GM18861 (cell line): Measurements from ENCODE around the gene NEURL4.

Source experiments
- ATAC-seq: cut with Tn5 transposase; IDR thresholded peaks from one replicate; pipeline ENCODE4 v1.9.1; 2021; ENCODE audit not compliant: unreplicated experiment

Gene NEURL4

DNA sequence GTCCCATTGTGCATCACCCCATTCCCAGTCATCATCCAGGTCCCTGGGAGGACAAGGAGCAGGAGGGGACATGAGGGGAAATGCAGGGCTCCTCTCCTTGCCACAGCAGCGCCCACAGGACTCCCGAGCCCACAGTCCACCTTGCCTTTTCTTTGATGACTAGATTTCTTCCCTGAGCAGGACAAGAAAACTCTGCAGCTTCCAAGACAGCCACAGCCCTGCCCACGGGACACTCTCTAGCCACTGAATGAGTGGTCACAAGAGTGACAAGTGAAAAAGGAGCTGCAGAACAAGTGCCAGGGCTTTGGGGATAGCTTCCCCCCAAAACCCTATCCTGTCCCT is 4.7 kb downstream of the NEURL4 start:
- no peak for ATAC-seq

- ATAC-seq = no peak
Observed at GRCh38 chr17:7323731-7324437, 5.3 kb downstream of the NEURL4 start.

- no peak for ATAC-seq
Observed at GRCh38 chr17:7322520-7323194, 6.5 kb downstream of the NEURL4 start.

- ATAC-seq = no peak
Observed at GRCh38 chr17:7321466-7321865, 7.7 kb downstream of the NEURL4 start.

GRCh38 chr17:7318121-7318860 is 10.8 kb downstream of the NEURL4 start:
- ATAC-seq = no peak

DNA sequence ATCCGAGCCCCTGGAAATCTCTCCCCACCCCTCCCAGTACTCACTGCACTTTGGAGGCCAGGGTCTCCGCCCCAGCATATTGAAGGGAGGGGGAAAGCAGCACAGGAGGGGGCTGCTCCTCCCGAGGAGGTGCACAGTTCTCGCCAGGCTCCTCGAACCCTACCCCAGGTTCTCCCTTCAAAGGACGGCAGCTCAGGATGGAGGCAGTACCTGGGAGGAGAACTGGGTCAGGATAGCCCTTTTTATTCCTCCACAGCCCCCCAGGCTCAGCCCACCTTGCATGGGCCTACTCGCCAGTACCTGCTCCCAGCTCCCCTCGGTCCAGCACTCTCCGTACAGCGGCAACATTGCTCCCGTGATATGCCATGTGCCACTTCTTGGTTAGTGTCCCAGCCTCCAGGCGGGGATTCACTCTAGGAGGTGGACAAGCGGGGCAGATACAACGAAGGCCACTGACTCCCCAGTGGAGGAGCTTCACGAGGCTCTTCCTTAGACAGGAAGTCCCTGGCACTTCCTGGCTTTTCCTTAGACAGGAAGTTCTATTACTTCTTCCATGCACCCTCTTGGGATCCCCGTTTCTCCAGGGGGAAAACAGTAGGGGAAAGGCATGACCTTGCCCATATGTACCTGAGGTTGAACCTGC is 11.9 kb downstream of the NEURL4 start:
- ATAC-seq = no peak

DNA sequence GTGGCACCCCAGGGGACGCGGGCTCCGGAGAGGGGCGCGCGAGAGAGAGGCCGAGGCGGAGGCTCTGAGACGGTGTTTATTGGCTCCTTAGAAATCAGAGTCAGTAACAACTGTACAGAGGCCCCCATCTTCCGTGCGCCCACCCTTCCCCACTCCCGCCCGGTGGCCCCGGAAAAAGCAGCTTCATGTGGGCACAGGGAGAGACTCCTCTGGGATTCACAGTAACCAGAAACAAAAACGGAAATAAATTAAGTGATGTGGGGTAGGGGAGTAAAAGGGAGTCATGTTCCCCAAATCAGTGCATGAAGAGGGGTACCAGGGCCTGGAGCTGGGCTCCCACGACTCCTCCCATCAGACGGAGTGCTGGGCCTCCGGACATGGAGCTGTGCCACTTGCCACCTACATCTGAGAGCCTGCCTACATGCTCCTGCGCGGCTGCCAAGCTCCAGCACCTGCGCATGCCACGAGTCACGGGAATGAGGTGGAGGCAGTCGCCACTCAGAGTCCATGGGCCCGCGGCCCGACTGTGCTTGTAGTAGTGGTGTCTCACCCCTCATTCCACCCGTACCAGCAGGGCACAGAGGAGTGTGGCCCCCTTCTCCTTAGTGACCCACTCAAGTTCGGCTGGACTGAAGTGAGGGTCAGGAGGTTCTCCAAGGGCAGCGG is 13.4 kb downstream of the NEURL4 start:
- no peak for ATAC-seq

DNA sequence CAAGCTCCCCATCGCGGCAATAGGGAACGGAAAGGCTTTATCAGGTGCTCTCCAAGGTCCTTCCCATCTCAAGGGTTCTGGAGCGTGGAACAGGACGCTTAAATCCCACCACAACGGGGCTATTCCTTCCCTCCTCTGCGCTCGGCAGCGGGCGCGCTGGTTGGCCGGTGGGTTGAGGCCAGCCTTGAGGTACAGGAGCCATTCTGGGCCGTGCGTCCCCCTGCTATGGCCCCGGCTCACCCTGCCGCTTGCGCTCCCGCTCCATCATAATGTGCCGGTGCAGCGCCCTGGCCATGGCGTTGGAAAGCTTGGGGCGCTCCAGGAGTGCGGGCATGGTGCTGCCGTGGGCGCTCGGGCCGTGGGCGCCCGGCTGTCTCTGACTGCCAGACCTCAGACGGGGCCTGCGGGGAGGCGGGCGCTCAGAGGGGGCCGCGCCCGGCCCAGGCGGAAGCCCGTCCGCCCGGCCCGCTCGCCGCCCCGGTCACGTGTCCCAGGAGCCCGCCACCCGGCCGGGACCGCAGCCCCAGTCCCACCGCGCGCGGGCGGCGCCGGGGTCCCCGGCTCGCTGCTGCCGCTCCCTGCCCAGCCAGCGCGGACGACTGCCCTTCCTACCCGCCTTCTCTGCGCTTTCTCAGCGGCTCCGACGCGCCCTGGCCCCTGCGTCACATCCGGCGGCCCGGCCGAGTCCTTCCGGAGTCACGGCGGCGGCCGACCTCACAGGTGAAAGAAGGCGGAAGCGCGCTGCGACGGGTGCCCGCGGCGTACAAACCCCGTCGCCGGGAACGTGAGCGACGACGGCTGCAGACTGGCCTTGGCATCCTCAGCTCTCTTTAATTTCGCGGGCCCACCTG is 14.2 kb downstream of the NEURL4 start, which contains the start of gene GPS2:
TSS of gene GPS2 (minus strand) at position 642 of the 851 bp plus-strand sequence. CDS start at position 334, 308 bp downstream.
- ATAC-seq = peak; percentile 64

DNA sequence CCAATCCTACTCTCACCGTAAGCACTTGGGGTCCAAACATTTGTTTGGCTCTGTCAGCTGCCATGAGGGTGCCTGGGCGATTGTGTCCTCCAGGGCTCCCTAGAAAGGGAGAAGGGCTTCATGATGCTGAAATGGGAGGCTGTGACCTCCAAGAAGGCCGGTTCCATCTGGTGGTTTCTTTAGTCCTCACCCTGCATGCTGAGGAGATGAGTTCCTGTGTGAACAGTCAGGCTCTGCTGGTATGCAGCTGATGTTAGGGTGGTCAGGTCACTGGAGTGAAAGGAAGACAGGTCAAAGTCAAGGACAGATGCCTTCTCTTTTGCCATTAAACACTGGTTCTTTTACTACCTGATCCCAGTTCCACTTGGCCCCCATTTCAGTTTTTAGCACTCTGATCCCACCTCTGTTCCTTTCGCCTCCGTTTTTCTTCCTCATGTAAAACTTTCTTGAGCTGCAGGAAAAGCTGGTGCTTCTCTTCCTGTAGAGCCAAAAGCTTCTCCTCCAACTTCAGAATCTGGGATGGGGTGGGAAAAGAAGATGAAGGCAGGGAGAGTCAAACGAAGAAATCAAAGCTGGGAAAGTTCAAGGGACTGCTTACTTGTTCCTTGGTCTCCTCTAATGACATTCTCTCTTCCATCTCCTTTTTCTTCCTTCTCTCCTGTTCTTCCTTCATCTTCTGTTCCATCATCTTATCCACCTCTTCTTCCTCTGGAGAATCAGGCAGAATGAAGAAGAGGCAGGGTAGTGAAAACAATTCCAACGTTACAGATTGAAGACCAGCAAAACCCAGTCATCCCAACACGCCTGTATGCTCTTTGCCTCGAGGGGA is 15.0 kb downstream of the NEURL4 start:
- ATAC-seq = no peak

DNA sequence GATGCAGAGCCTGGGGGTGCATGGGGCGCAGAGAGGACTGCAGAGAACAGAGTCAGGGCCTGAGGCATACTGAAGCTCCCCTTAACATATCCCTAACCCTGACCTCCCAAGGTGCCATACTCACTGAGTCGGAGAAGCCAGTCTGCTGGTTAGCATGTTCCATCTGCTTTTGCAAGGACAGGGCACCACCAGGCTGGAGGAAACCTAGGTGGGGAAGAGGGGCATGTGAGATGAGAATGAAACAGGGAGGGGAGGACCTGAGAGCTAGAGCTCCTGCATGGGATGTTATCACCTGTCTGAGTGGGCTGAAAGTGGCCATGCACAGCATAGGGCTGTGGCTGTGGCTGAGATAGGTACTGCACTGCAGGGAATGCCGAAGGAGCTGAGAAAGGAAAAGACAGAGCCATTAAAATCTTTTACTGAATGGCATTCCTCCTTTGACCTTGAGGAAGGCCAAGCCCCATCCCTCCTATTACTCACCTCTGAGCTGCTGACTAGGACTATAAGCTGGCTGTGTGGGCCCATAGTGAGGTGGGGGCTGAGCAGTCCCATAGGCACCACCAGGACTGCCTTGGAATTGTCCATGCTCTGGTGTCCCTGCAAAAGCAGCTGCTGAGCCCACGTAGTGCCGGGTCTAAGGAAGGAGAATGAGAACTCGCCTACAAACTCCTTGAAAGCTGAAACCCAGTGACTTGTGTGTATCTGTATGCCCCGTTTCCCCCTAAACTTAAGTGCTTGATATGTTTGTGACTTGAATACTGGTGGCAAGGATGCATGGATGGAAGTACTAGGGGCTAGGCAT is 15.8 kb downstream of the NEURL4 start:
- ATAC-seq = no peak

GRCh38 chr17:7312432-7313087 is 16.6 kb downstream of the NEURL4 start:
- no peak for ATAC-seq

- no peak for ATAC-seq
Observed at GRCh38 chr17:7311110-7311705, 17.9 kb downstream of the NEURL4 start.

DNA sequence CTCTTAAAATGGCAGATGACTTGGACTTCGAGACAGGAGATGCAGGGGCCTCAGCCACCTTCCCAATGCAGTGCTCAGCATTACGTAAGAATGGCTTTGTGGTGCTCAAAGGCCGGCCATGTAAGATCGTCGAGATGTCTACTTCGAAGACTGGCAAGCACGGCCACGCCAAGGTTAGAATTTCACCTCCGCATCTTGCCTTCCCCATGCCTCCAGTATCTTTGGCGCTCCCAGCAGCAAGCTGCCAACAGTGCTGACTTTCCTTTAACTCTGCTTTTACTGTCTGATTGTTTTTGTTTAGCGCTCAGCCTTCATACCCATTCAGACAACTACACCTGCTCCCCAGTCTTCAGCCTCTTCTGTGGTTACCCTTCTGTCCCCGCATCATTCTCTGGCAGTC is 19.5 kb downstream of the NEURL4 start:
- no peak for ATAC-seq

GRCh38 chr17:7308625-7309433 is 20.3 kb downstream of the NEURL4 start:
- ATAC-seq = no peak

DNA sequence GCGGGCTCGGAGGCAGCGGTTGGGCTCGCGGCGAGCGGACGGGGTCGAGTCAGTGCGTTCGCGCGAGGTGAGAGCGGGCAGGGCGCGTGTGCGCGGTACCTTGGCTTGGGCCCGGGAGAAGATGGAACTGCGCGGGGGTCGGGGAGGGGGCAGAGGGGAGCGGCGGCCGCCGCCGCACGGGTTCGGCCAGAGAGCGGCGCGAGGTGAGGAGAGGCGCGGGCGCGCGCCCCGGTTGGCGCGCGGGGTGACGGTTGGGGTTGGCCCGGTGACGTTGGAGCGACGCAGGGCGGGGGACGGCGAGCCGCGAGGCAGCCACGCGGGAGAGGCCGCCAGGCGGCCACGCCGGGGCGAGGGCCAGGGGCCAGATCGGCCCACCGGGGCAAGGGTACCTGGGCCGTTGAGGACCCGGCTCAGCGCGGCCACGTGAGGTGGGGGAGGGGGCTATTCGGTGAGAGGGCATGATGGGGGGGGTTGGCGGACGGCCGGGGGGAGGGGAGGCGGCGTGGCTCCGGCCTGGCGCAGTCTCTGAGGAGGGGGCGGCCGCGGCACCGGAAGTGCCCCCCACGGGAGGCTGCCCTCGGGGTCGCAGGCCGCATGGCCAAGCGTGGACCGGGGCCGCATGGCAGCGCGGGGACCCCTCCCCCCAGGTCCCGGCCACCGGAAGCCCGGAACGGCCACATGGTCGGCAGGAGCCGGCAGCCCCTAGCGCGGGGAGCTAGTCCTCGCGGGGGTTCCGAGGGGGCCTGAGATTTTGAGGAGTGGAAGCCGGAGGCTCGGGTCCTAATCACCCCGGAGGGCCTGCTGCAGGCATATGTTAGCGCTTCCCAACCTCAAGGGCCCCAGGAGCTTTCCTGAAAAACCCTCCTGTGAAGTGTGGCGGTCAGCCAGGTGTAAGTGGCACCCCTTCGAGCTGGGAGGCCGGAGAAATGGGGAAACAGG is 21.2 kb downstream of the NEURL4 start:
- no peak for ATAC-seq
